HEK293 (cell line): ENCODE measurements around the gene BYSL.

Source experiments
- CTCF ChIA-PET: fragments of 350-600 bp; formaldehyde crosslinking; extraction: SDS; loops from one replicate; lab custom pipeline; 2021; ENCODE audit warnings: antibody characterized with exemption; lab: Yijun Ruan, JAX
- POLR2A ChIA-PET: fragments of 300-600 bp; formaldehyde crosslinking; extraction: SDS; loops from one replicate; lab custom pipeline; 2020; ENCODE audit warnings: antibody characterized with exemption, inconsistent platforms; lab: Yijun Ruan, JAX
- H3K27ac ChIP-seq: fragments of 200-500 bp; sonication (Bioruptor generic); 2 replicates; pipeline ENCODE4 v1.5.1; 2014; ENCODE audit warnings: low read depth, low read length, control low read depth, inconsistent platforms; ENCODE audit errors: extremely low read depth
- H3K36me3 ChIP-seq, 2 experiments: fragments of 200-500 bp in 1 of 2; sonication (Bioruptor generic) in 1 of 2; 1 replicate in 1 of 2; 2 replicates in 1 of 2; pipeline ENCODE4 v1.5.1; 2014 to 2017; ENCODE audit warnings: inconsistent platforms in 2 of 2, low read length in 2 of 2; ENCODE audit not compliant: control insufficient read depth in 2 of 2, insufficient read depth in 1 of 2
- H3K4me1 ChIP-seq: fragments of 200-500 bp; sonication (Bioruptor generic); 2 replicates; pipeline ENCODE4 v1.5.1; 2014; ENCODE audit warnings: mild to moderate bottlenecking, low read length, inconsistent platforms; ENCODE audit not compliant: control insufficient read depth, insufficient read depth
- H3K4me3 ChIP-seq: 2 replicates; pipeline ENCODE4 v1.5.1; 2011; ENCODE audit warnings: low read depth, mild to moderate bottlenecking, control low read depth, low read length, moderate library complexity
- H3K9me3 ChIP-seq: fragments of 200-500 bp; sonication (Bioruptor generic); 2 replicates; pipeline ENCODE4 v1.5.1; 2014; ENCODE audit warnings: low read depth, low read length, inconsistent platforms; ENCODE audit not compliant: control insufficient read depth, insufficient read depth
- BCL11B ChIP-seq: fragments of 450-650 bp; formaldehyde crosslinking; IDR thresholded peaks from 2 replicates; pipeline ENCODE4 v1.5.1; 2016; ENCODE audit warnings: low read depth, missing biosample characterization, missing genetic modification characterization
- BCL6B ChIP-seq: fragments of 450-650 bp; formaldehyde crosslinking; IDR thresholded peaks from 2 replicates; pipeline ENCODE4 v1.5.1; 2017; ENCODE audit warnings: missing biosample characterization, missing genetic modification characterization
- EGR2 ChIP-seq: fragments of 450-650 bp; formaldehyde crosslinking; IDR thresholded peaks from 2 replicates; pipeline ENCODE4 v1.5.1; 2016; ENCODE audit warnings: low read depth, missing biosample characterization, missing genetic modification characterization
- GLIS2 ChIP-seq: fragments of 450-650 bp; formaldehyde crosslinking; IDR thresholded peaks from 2 replicates; pipeline ENCODE4 v1.5.1; 2016; ENCODE audit warnings: missing biosample characterization, missing genetic modification characterization
- HOXC10 ChIP-seq: sonication (generic); formaldehyde crosslinking; IDR thresholded peaks from 2 replicates; pipeline ENCODE4 v1.8.1; 2023; ENCODE audit warnings: mild to moderate bottlenecking, missing genetic modification reagents
- KLF16 ChIP-seq: fragments of 450-650 bp; formaldehyde crosslinking; IDR thresholded peaks from 2 replicates; pipeline ENCODE4 v1.5.1; 2017; ENCODE audit warnings: missing biosample characterization, missing genetic modification characterization
- KLF7 ChIP-seq: fragments of 450-650 bp; formaldehyde crosslinking; IDR thresholded peaks from 2 replicates; pipeline ENCODE4 v1.5.1; 2016; ENCODE audit warnings: missing biosample characterization, missing genetic modification characterization, borderline replicate concordance
- ZBTB44 ChIP-seq: fragments of 450-650 bp; IDR thresholded peaks from 2 replicates; pipeline ENCODE4 v1.5.1; 2018; ENCODE audit warnings: missing biosample characterization, mild to moderate bottlenecking, missing genetic modification characterization
- ZFHX2 ChIP-seq: fragments of 450-650 bp; formaldehyde crosslinking; conservative IDR thresholded peaks from 2 replicates; pipeline ENCODE4 v1.5.1; 2016; ENCODE audit warnings: missing biosample characterization, missing genetic modification characterization
- ZNF174 ChIP-seq: fragments of 450-650 bp; formaldehyde crosslinking; IDR thresholded peaks from 2 replicates; pipeline ENCODE4 v1.5.0; 2017; ENCODE audit warnings: missing biosample characterization, mild to moderate bottlenecking, missing genetic modification characterization
- ZNF202 ChIP-seq: fragments of 450-650 bp; formaldehyde crosslinking; IDR thresholded peaks from 2 replicates; pipeline ENCODE4 v1.5.1; 2016; ENCODE audit warnings: missing biosample characterization, missing genetic modification characterization, borderline replicate concordance
- ZNF26 ChIP-seq: fragments of 450-650 bp; formaldehyde crosslinking; IDR thresholded peaks from 2 replicates; pipeline ENCODE4 v1.5.1; 2016; ENCODE audit warnings: missing biosample characterization, missing genetic modification characterization
- ZNF350 ChIP-seq: fragments of 450-650 bp; formaldehyde crosslinking; IDR thresholded peaks from 2 replicates; pipeline ENCODE4 v1.5.0; 2017; ENCODE audit warnings: missing biosample characterization, mild to moderate bottlenecking, missing genetic modification characterization
- ZNF416 ChIP-seq: fragments of 450-650 bp; formaldehyde crosslinking; IDR thresholded peaks from 2 replicates; pipeline ENCODE4 v1.5.1; 2016; ENCODE audit warnings: missing biosample characterization, missing genetic modification characterization
- ZNF48 ChIP-seq: fragments of 450-650 bp; formaldehyde crosslinking; IDR thresholded peaks from 2 replicates; pipeline ENCODE4 v1.5.1; 2016; ENCODE audit warnings: missing biosample characterization, missing genetic modification characterization
- ZNF544 ChIP-seq: fragments of 450-650 bp; formaldehyde crosslinking; IDR thresholded peaks from 2 replicates; pipeline ENCODE4 v1.5.0; 2017; ENCODE audit warnings: missing biosample characterization, missing genetic modification characterization
- ZNF561 ChIP-seq: fragments of 450-650 bp; IDR thresholded peaks from 2 replicates; pipeline ENCODE4 v1.5.1; 2018; ENCODE audit warnings: missing biosample characterization, missing genetic modification characterization, borderline replicate concordance
- ZNF610 ChIP-seq: fragments of 450-650 bp; formaldehyde crosslinking; IDR thresholded peaks from 2 replicates; pipeline ENCODE4 v1.5.1; 2016; ENCODE audit warnings: missing biosample characterization, missing genetic modification characterization, borderline replicate concordance
- ZNF704 ChIP-seq: fragments of 450-650 bp; formaldehyde crosslinking; IDR thresholded peaks from 2 replicates; pipeline ENCODE4 v1.5.1; 2016; ENCODE audit warnings: missing biosample characterization, missing genetic modification characterization
- ZNF707 ChIP-seq: fragments of 450-650 bp; formaldehyde crosslinking; IDR thresholded peaks from 2 replicates; pipeline ENCODE4 v1.5.1; 2016; ENCODE audit warnings: missing biosample characterization, missing genetic modification characterization
- ZNF785 ChIP-seq: fragments of 450-650 bp; formaldehyde crosslinking; IDR thresholded peaks from 2 replicates; pipeline ENCODE4 v1.5.1; 2016; ENCODE audit warnings: missing biosample characterization, missing genetic modification characterization
- ZSCAN16 ChIP-seq: fragments of 450-650 bp; formaldehyde crosslinking; IDR thresholded peaks from 2 replicates; pipeline ENCODE4 v1.5.1; 2016; ENCODE audit warnings: missing biosample characterization, missing genetic modification characterization

The BYSL gene

GRCh38 chr6:41931792-41932191 lies 10.5 kb downstream of the BYSL start:
- Histone ChIP-seq H3K27ac (no peak overlapping the region), H3K9me3 (no peaks in the 10 kb centered on the region), H3K4me1 (no peaks in the 10 kb centered on the region), H3K4me3 (no peak overlapping the region), H3K36me3 (peaks cover 35 to 97% of the 10 kb centered on the region in 2 experiments)
- POLR2A ChIA-PET = interaction anchor here (1.0 kb wide), 1 partner anchor 9 kb away, joined by 3 read pairs; no protein-coding TSS in a partner anchor
- no peak for TF ChIP-seq BCL11B
- peak; percentile 55 for TF ChIP-seq ZFHX2 (tag by site-specific recombination)
- 0 out of 2 replicates have a peak, but pooled peaks have one; percentile 25 for TF ChIP-seq EGR2 (tag by site-specific recombination)
- CTCF ChIA-PET = interaction anchor here (0.7 to 13.4 kb wide), 4 partner anchors 9 to 113 kb away, joined by 3 to 146 read pairs (median 16); partner anchors contain the start of genes BYSL and MED20

- TF ChIP-seq ZNF704 (tag by site-specific recombination) (no peak), ZNF544 (tag by site-specific recombination) (no peak), ZNF350 (tag by site-specific recombination) (no peak), GLIS2 (tag by site-specific recombination) (no peak), ZNF26 (no peak)
- TF ChIP-seq, all 188 proteins: peak for 0
- H3K36me3 ChIP-seq = peaks cover 32 to 97% of the 10 kb centered on the region in 2 experiments
- CTCF ChIA-PET = interaction anchor here (1.3 to 13.4 kb wide), 5 partner anchors 7 to 282 kb away, joined by 3 to 160 read pairs (median 28); partner anchors contain the start of genes BYSL and MED20
- H3K9me3 ChIP-seq = no peaks in the 10 kb centered on the region
- no peak overlapping the region for H3K4me3 ChIP-seq
- H3K4me1 ChIP-seq = no peaks in the 10 kb centered on the region
- no peak overlapping the region for H3K27ac ChIP-seq
- POLR2A ChIA-PET = interaction anchor here (1.2 to 1.7 kb wide), 3 partner anchors 8 to 11 kb away, joined by 5 to 7 read pairs (median 5); partner anchors contain the start of genes BYSL, CCND3 and MED20
Observed at GRCh38 chr6:41932378-41932777, 11.1 kb downstream of the BYSL start.

GRCh38 chr6:41934278-41935192 lies 13.2 kb downstream of the BYSL start:
- no peak overlapping the region; the same call in 1 of the 2 replicates for H3K27ac ChIP-seq
- no peaks in the 10 kb centered on the region for H3K9me3 ChIP-seq
- H3K4me3 ChIP-seq = no peak overlapping the region
- peaks cover 11% of the 10 kb centered on the region for H3K4me1 ChIP-seq
- H3K36me3 ChIP-seq = peaks cover 17 to 89% of the 10 kb centered on the region in 2 experiments
- POLR2A ChIA-PET = interaction anchor here (1.7 to 3.2 kb wide), 3 partner anchors 7 to 29 kb away, joined by 5 to 20 read pairs (median 5); partner anchors contain the start of genes BYSL, CCND3 and MED20
- CTCF ChIA-PET = interaction anchor here (0.6 to 13.4 kb wide), 12 partner anchors 9 to 167 kb away, joined by 3 to 160 read pairs (median 6); partner anchors contain the start of genes BYSL, MED20, TAF8 and TOMM6
- TF ChIP-seq ZNF202 (tag by site-specific recombination) (no peak), ZNF610 (tag by site-specific recombination) (no peak), ZNF561 (tag by site-specific recombination) (no peak), ZNF174 (tag by site-specific recombination) (no peak), ZNF707 (tag by site-specific recombination) (no peak), ZNF26 (no peak), ZBTB44 (tag by site-specific recombination) (no peak), ZNF48 (tag by site-specific recombination) (no peak), BCL6B (tag by site-specific recombination) (no peak), HOXC10 (CRISPR knock-in tag) (no peak), ZNF785 (no peak), KLF16 (tag by site-specific recombination) (no peak), ZNF350 (tag by site-specific recombination) (no peak), ZSCAN16 (tag by site-specific recombination) (no peak), ZNF416 (no peak), KLF7 (tag by site-specific recombination) (no peak)
